B cell (primary cell): ENCODE measurements around the gene QRICH1. TPM values are rescaled to one million over a fixed set of nuclear protein-coding genes. Genes with fewer than 3 reads are reported as not detected.
"Not testable (repeated sequence)": the region's sequence is repeated elsewhere in the genome, so short reads cannot be mapped to it uniquely, and the experiment has no call there.

Experiments
- ATAC-seq: fragments of 200-7000 bp; cut with Tn5 transposase; one replicate; pipeline ENCODE4 v1.10.0; 2021; ENCODE audit warnings: low read depth, mild to moderate bottlenecking, moderate number of reproducible peaks, moderate library complexity
- CTCF ChIA-PET: fragments of 350-600 bp; sonication (Branson Sonifier 250); formaldehyde crosslinking; loops from one replicate; lab custom pipeline; 2021; ENCODE audit warnings: antibody characterized with exemption, inconsistent platforms; lab: Charles Lee
- POLR2A ChIA-PET: fragments of 350-600 bp; sonication (Branson Sonifier 250); formaldehyde crosslinking; loops from one replicate; lab custom pipeline; 2021; ENCODE audit warnings: antibody characterized with exemption; lab: Charles Lee
- DNase-seq: peaks from one replicate; pipeline ENCODE4 v3.0.0; 2013
- H2AFZ ChIP-seq: 2 replicates; pipeline ENCODE4 v1.6.1; 2012; ENCODE audit warnings: mild to moderate bottlenecking, low read depth, low read length; ENCODE audit not compliant: insufficient read depth, poor library complexity, severe bottlenecking
- H3K27ac ChIP-seq, 2 donors: 1 replicate in 1 of 2; 2 replicates in 1 of 2; pipeline ENCODE4 v1.5.1; 2012 to 2013; ENCODE audit warnings: low read length in 2 of 2, mild to moderate bottlenecking in 2 of 2, moderate library complexity in 1 of 2
- H3K27me3 ChIP-seq, 4 experiments: fragments of 200-600 bp in 1 of 4; sonication (generic) in 1 of 4; replicated peaks in 1 of 4; 1 replicate in 2 of 4; 2 replicates in 2 of 4; pipeline versions ENCODE4 v1.6.1 to v1.7.0; 2013 to 2016; ENCODE audit warnings: low read length in 3 of 4, mild to moderate bottlenecking in 2 of 4, mixed read lengths in 1 of 4, moderate library complexity in 1 of 4; ENCODE audit not compliant: insufficient read depth in 4 of 4, control insufficient read depth in 3 of 4; ENCODE audit errors: control extremely low read depth in 1 of 4
- H3K36me3 ChIP-seq, 2 experiments: replicated peaks in 1 of 2; 1 replicate in 1 of 2; 2 replicates in 1 of 2; pipeline versions ENCODE4 v1.6.1 to v1.7.1; 2013; ENCODE audit warnings: low read length in 1 of 2; ENCODE audit not compliant: insufficient read depth in 2 of 2, control insufficient read depth in 1 of 2; ENCODE audit errors: control extremely low read depth in 1 of 2, extremely low read depth in 1 of 2
- H3K4me1 ChIP-seq, 2 donors: fragments of 200-600 bp in 1 of 2; sonication (generic) in 1 of 2; 1 replicate in 1 of 2; 2 replicates in 1 of 2; pipeline versions ENCODE4 v1.5.1 to v1.6.1; 2013 to 2017; ENCODE audit warnings: low read length in 2 of 2; ENCODE audit not compliant: control insufficient read depth in 2 of 2, insufficient read depth in 2 of 2
- H3K4me2 ChIP-seq: replicated peaks from 2 replicates; pipeline ENCODE3; 2012; ENCODE audit warnings: mild to moderate bottlenecking, low read depth, low read length; ENCODE audit not compliant: poor library complexity, severe bottlenecking
- H3K4me3 ChIP-seq, 5 experiments: fragments of 200-600 bp in 1 of 5; sonication (generic) in 1 of 5; 1 replicate in 3 of 5; 2 replicates in 2 of 5; pipeline versions ENCODE4 v1.5.1 to v1.7.0; 2011 to 2016; ENCODE audit warnings: low read length in 4 of 5, mild to moderate bottlenecking in 4 of 5, low read depth in 2 of 5, control low read depth in 1 of 5, moderate library complexity in 1 of 5; ENCODE audit not compliant: insufficient read depth in 1 of 5; ENCODE audit errors: control extremely low read depth in 1 of 5, extremely low read depth in 1 of 5
- H3K79me2 ChIP-seq: fragments of 200-600 bp; sonication (generic); one replicate; pipeline ENCODE4 v1.6.0; 2016; ENCODE audit warnings: low read length; ENCODE audit not compliant: control insufficient read depth, insufficient read depth
- H3K9ac ChIP-seq: fragments of 200-600 bp; sonication (generic); 2 replicates; pipeline ENCODE4 v1.6.1; 2017; ENCODE audit warnings: mild to moderate bottlenecking, low read length, moderate library complexity
- H3K9me3 ChIP-seq, 3 donors: one replicate each; pipeline versions ENCODE4 v1.6.1 to v1.7.1; 2013; ENCODE audit warnings: low read length in 2 of 3; ENCODE audit not compliant: control insufficient read depth in 2 of 3, insufficient read depth in 1 of 3; ENCODE audit errors: control extremely low read depth in 1 of 3
- H4K20me1 ChIP-seq: 2 replicates; pipeline ENCODE4 v1.6.0; 2012; ENCODE audit warnings: mild to moderate bottlenecking, low read length; ENCODE audit not compliant: insufficient read depth, control insufficient read depth, poor library complexity, severe bottlenecking
- H3K27ac Mint-ChIP-seq: one replicate; pipeline ENCODE4 v1.8.0; 2021; ENCODE audit warnings: mixed read lengths
- H3K27me3 Mint-ChIP-seq: one replicate; pipeline ENCODE4 v1.8.0; 2021; ENCODE audit warnings: mixed read lengths
- H3K4me1 Mint-ChIP-seq: one replicate; pipeline ENCODE4 v1.8.0; 2021; ENCODE audit warnings: mixed read lengths
- H3K4me3 Mint-ChIP-seq: one replicate; pipeline ENCODE4 v1.8.0; 2021; ENCODE audit warnings: mixed read lengths
- H3K9me3 Mint-ChIP-seq: one replicate; pipeline ENCODE4 v1.8.0; 2022; ENCODE audit warnings: mixed read lengths; ENCODE audit not compliant: insufficient read depth
- EZH2 ChIP-seq: IDR thresholded peaks from 2 replicates; pipeline ENCODE4 v1.6.1; 2012; ENCODE audit warnings: borderline replicate concordance, low read depth, mild to moderate bottlenecking, moderate library complexity, low read length; ENCODE audit not compliant: insufficient read depth, poor library complexity, severe bottlenecking
- WGBS: methylation state at CpG from one replicate; pipeline ENCODE4 v1.1.5; 2013; ENCODE audit warnings: missing lambda C conversion rate; ENCODE audit not compliant: insufficient coverage; 5-methylcytosine and 5-hydroxymethylcytosine counted together
- intact Hi-C: fragments of 100-400 bp; cut with micrococcal nuclease; formaldehyde crosslinking; loops from one replicate; pipeline ENCODE4 v1.10.0; 2022
- polyA plus RNA-seq: library from polyadenylated mRNA; depleted of rRNA; stranded (reverse); fragments of >200 nt; gene quantifications from 2 replicates; pipeline ENCODE4 v1.2.3, GENCODE V29; 2012
- total RNA-seq, 2 donors: library from RNA; stranded (reverse); fragments of 120-200 nt in 1 of 2; gene quantifications; 1 replicate in 1 of 2; 2 replicates in 1 of 2; pipeline versions ENCODE4 v1.2.3 to v1.2.4, GENCODE V29; 2013 to 2022
- TF ChIP-seq, protein P1 (sequence below): fragments of 200-600 bp; IDR thresholded peaks from one replicate; pipeline ENCODE4 v1.8.0; 2022; ENCODE audit warnings: antibody characterized with exemption, mild to moderate bottlenecking

The QRICH1 gene
- total and polyA plus RNA-seq, 2 donors (not counting 1 experiment from before 2014, with no cell fraction given): 179 to 187 TPM

DNA sequence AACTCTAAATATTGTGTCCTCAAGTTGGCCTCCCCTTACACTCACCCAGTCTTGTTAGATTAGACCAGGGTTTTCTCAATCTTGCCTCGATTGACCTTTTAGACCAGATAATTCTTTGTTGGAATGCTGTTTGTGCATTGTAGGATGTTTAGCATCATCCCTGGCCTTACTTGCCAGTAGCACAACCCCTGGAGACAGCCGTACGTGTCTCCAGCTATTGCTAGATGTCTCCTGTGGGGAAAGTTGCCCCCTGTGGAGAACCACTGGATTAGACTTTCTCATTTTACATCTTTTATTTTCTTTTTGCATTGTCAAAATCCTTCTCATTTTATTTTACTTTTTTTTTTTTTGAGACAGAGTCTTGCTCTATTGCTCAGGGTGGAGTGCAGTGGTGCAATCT, 84.5 kb downstream of the QRICH1 start:
- no peak overlapping the region for H3K4me2 ChIP-seq
- H3K4me1 ChIP-seq: peaks cover 15 to 18% of the 10 kb centered on the region in 2 donors
- peaks cover 0 to 22% of the 10 kb centered on the region in 2 experiments for H3K36me3 ChIP-seq
- H3K79me2 ChIP-seq: peaks cover 76% of the 10 kb centered on the region
- ChIA-PET POLR2A (interaction anchor here (0.9 to 4.0 kb wide), 3 partner anchors 9 to 20 kb away, joined by 3 to 116 read pairs (median 7); partner anchors contain the start of genes DALRD3, NDUFAF3 and P4HTM), CTCF (interaction anchor here (0.6 to 4.4 kb wide), 5 partner anchors 8 to 435 kb away, joined by 3 to 52 read pairs (median 4); partner anchors contain the start of genes DALRD3, IMPDH2 and NDUFAF3)
- no peak overlapping the region for H3K9ac ChIP-seq
- peak overlapping the region; percentile 100 for H3K4me3 Mint-ChIP-seq
- no peak overlapping the region for H3K4me3 ChIP-seq
- no peak for DNase-seq
- H3K27ac ChIP-seq: no peak overlapping the region
- no peak overlapping the region for H2AFZ ChIP-seq
- TF ChIP-seq EZH2: no peak
- TF ChIP-seq, protein P1, sequence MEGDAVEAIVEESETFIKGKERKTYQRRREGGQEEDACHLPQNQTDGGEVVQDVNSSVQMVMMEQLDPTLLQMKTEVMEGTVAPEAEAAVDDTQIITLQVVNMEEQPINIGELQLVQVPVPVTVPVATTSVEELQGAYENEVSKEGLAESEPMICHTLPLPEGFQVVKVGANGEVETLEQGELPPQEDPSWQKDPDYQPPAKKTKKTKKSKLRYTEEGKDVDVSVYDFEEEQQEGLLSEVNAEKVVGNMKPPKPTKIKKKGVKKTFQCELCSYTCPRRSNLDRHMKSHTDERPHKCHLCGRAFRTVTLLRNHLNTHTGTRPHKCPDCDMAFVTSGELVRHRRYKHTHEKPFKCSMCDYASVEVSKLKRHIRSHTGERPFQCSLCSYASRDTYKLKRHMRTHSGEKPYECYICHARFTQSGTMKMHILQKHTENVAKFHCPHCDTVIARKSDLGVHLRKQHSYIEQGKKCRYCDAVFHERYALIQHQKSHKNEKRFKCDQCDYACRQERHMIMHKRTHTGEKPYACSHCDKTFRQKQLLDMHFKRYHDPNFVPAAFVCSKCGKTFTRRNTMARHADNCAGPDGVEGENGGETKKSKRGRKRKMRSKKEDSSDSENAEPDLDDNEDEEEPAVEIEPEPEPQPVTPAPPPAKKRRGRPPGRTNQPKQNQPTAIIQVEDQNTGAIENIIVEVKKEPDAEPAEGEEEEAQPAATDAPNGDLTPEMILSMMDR: no peak
- peak overlapping the region; percentile 47 for H3K27ac Mint-ChIP-seq
- H3K9me3 Mint-ChIP-seq: no peaks in the 10 kb centered on the region
- H3K9me3 ChIP-seq: no peaks in the 10 kb centered on the region
- peaks cover 49% of the 10 kb centered on the region for H4K20me1 ChIP-seq
- peaks cover 34% of the 10 kb centered on the region for H3K4me1 Mint-ChIP-seq
- no peaks in the 10 kb centered on the region for H3K27me3 Mint-ChIP-seq
- intact Hi-C loops: no loop called here
- 92% methylated on average over 2 of the region's 3 CpGs for WGBS
- no peaks in the 10 kb centered on the region for H3K27me3 ChIP-seq
- no peak for ATAC-seq

DNA sequence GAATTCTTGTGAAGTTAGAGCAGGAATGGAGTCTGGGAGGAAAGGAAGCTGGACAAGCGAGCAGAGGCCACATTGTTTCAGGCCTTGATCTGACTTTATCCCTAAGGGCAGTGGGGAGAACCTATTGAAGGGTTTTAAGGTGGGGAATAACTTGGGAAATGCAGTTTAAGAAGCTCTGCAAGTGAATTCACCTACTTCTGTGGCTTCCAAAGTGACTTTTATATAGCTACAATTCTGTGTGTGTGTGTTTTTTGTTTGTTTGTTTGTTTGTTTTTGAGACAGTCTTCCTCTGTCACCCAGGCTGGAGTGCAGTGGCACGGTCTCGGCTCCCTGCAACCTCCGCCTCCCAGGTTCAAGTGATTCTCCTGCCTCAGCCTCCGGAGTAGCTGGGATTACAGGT, 85.2 kb downstream of the QRICH1 start:
- POLR2A ChIA-PET: interaction anchor here (0.9 to 4.0 kb wide), 3 partner anchors 8 to 21 kb away, joined by 4 to 116 read pairs (median 7); partner anchors contain the start of genes DALRD3, IMPDH2 and NDUFAF3
- peak overlapping the region; percentile 100 for H3K4me3 Mint-ChIP-seq
- intact Hi-C loops: not testable (repeated sequence)

More for the DNA sequence above, 85.2 kb downstream of the QRICH1 start:
- Histone ChIP-seq H3K79me2 (peaks cover 68% of the 10 kb centered on the region), H2AFZ (peak overlapping the region; percentile 2), H3K36me3 (peaks cover 0 to 18% of the 10 kb centered on the region in 2 experiments), H3K4me2 (peak overlapping the region; percentile 93), H3K27ac (peak overlapping the region in 1 of 2 donors; percentile 96), H4K20me1 (peaks cover 42% of the 10 kb centered on the region), H3K4me1 (peaks cover 15 to 18% of the 10 kb centered on the region in 2 donors), H3K4me3 (peak overlapping the region in 2 of 5 experiments; percentile 89 to 99), H3K9ac (peak overlapping the region; percentile 95)
- not testable (repeated sequence) for H3K27me3 Mint-ChIP-seq, H3K9me3 ChIP-seq, H3K9me3 Mint-ChIP-seq, DNase-seq, H3K27me3 ChIP-seq, ATAC-seq
- WGBS: 95% methylated on average over 4 of the region's 5 CpGs
- peak overlapping the region; percentile 99 for H3K27ac Mint-ChIP-seq
- peaks cover 29% of the 10 kb centered on the region for H3K4me1 Mint-ChIP-seq
- CTCF ChIA-PET: interaction anchor here (0.8 to 5.6 kb wide), 6 partner anchors 9 to 90 kb away, joined by 3 to 73 read pairs (median 9); partner anchors contain the start of genes DALRD3, IMPDH2, NDUFAF3 and P4HTM
